ENCODE data around the gene COMMD7. TPM values are rescaled to one million over a fixed set of nuclear protein-coding genes. Genes with fewer than 3 reads are reported as not detected.
A peak's percentile ranks its signal among the peaks of the same experiment; 100 is the strongest.

The COMMD7 gene
- total and polyA plus RNA-seq, 2 of the 4 experiments (the other 2 are of a cell fraction), result 51.8 to 67.5 TPM

DNA sequence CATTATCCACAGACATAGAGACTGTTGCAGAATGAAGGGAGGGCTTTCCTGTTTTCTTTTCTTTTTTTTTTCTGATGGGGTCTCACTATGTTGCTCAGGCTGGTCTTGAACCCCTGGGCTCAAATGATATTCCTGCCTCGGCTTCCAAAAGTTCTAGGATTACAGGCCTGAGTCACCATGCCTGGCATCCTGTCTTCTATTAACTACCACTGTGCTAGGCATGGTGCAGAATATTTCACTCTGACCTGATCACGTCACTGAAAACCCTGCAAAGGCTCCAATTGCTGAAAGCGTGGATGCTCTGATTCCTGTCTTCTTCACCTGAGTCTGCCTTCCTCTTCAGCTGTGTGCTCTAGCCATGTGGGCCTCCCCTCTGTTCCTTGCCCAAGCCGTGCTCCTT lies 10.5 kb upstream of the COMMD7 start:
- intact Hi-C loops (cut with micrococcal nuclease), result no loop called here
- CTCF ChIA-PET, result no interaction called here
- Histone ChIP-seq H3K9me3 (ENCODE audit: control insufficient read depth, insufficient read depth, low read length) (no peaks in the 10 kb centered on the region), H4K5ac (ENCODE audit: low read depth, low read length) (no peak overlapping the region), H3K9ac (ENCODE audit: low read depth, low read length) (no peak overlapping the region), H2BK5ac (ENCODE audit: low read depth, low read length, poor library complexity, severe bottlenecking) (peak overlapping the region; percentile 38), H3K23ac (ENCODE audit: low read depth, low read length) (no peak overlapping the region; the same call in 1 of the 2 replicates), H2AK9ac (replicated peaks; ENCODE audit: low read depth, low read length, poor library complexity) (no peak overlapping the region), H3K14ac (replicated peaks; ENCODE audit: low read depth, low read length) (0 out of 2 replicates have a peak overlapping the region, but pooled peaks have one; percentile 37), H3K9me1 (ENCODE audit: insufficient read depth, low read length) (peaks cover 13% of the 10 kb centered on the region), H2BK20ac (ENCODE audit: low read depth, low read length) (peak overlapping the region; percentile 65; the same call in 1 of the 2 replicates), H2BK120ac (ENCODE audit: low read depth, low read length) (no peak overlapping the region), H2AK5ac (ENCODE audit: low read depth, low read length) (peak overlapping the region; percentile 70), H4K91ac (ENCODE audit: insufficient read depth, low read depth, low read length) (peak overlapping the region; percentile 81), H3K36me3 (ENCODE audit: control insufficient read depth, insufficient read depth, low read length) (no peaks in the 10 kb centered on the region), H3K4me3 (ENCODE audit: insufficient read depth, low read depth, low read length) (no peak overlapping the region), H3K27ac (ENCODE audit: insufficient read depth, low read length) (no peak overlapping the region), H3K4ac (ENCODE audit: low read depth, low read length) (no peak overlapping the region), H3K4me1 (ENCODE audit: control insufficient read depth, insufficient read depth, low read length) (peaks cover 13% of the 10 kb centered on the region), H4K8ac (ENCODE audit: low read depth in 2 of 2, low read length in 2 of 2) (0 out of 4 replicates have a peak overlapping the region, but pooled peaks of 1 of the 2 experiments have one; percentile 22), H2AFZ (replicated peaks; ENCODE audit: low read length, poor library complexity) (peak overlapping the region; percentile 51), H3K56ac (ENCODE audit: extremely low read depth, insufficient read depth, low read length) (no peak overlapping the region), H3K4me2 (ENCODE audit: low read depth, low read length) (no peak overlapping the region), H3K27me3 (ENCODE audit: control insufficient read depth, insufficient read depth, low read length) (no peaks in the 10 kb centered on the region), H4K20me1 (ENCODE audit: insufficient read depth, low read length) (no peaks in the 10 kb centered on the region), H2BK15ac (ENCODE audit: low read depth, low read length) (peak overlapping the region; percentile 78; the same call in 2 of the 3 replicates), H3K79me1 (ENCODE audit: low read depth in 1 of 2, low read length in 2 of 2) (no peaks in the 10 kb centered on the region), H3K18ac (ENCODE audit: low read depth, low read length) (no peak overlapping the region)
- no TSS peak for BruUV-seq (replicated peaks)
- POLR2A ChIA-PET (ENCODE audit: unreplicated experiment), result no interaction called here
- TF ChIP-seq, protein P1, sequence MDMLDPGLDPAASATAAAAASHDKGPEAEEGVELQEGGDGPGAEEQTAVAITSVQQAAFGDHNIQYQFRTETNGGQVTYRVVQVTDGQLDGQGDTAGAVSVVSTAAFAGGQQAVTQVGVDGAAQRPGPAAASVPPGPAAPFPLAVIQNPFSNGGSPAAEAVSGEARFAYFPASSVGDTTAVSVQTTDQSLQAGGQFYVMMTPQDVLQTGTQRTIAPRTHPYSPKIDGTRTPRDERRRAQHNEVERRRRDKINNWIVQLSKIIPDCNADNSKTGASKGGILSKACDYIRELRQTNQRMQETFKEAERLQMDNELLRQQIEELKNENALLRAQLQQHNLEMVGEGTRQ (IDR thresholded peaks at IDR 0.05; ENCODE audit: low read depth, low read length), result no peak
- TF ChIP-seq BHLHE40 (IDR thresholded peaks at IDR 0.05; ENCODE audit: low read depth, low read length), result no peak
- no peak for TF ChIP-seq RCOR1 (IDR thresholded peaks at IDR 0.05; ENCODE audit: insufficient replicate concordance, low read length)
- no peak for TF ChIP-seq MXI1 (IDR thresholded peaks at IDR 0.05; ENCODE audit: borderline replicate concordance, low read depth, low read length)
- TF ChIP-seq CEBPB (IDR thresholded peaks at IDR 0.05; ENCODE audit: low read depth, low read length), result no peak
- TF ChIP-seq ELK1 (IDR thresholded peaks at IDR 0.05; ENCODE audit: borderline replicate concordance, low read depth, low read length), result no peak
- TF ChIP-seq POLR2A (IDR thresholded peaks at IDR 0.05; ENCODE audit: low read depth, low read length), result no peak
- TF ChIP-seq FOS (IDR thresholded peaks at IDR 0.05; ENCODE audit: low read depth, low read length), result no peak
- ATAC-seq (ENCODE audit: low read depth) (0 out of 2 replicates have a peak, but pooled peaks have one; percentile 16), DNase-seq (peak; percentile 19)
- WGBS, 2 experiments (ENCODE audit: extremely low coverage in 2 of 2, insufficient read length in 1 of 2), result 80% methylated on average over 3 of the region's 4 CpGs; no CpG with 5 or more reads in 1 of the 2 experiments
- dilution Hi-C loops (cut with HindIII; ENCODE audit: low sequenced_read_pairs, unreplicated experiment), result no loop called here
- in situ Hi-C loops (cut with MboI; ENCODE audit: low sequenced_read_pairs), result no loop called here

Data from IMR-90 (cell line).